MCF 10A (cell line): ENCODE results near the gene YTHDF1. TPM values are rescaled to one million over a fixed set of nuclear protein-coding genes. Genes with fewer than 3 reads are reported as not detected.

Experiments
- BruUV-seq: library from RNA; stranded (reverse); fragments of 400-500 nt; replicated peaks from 2 replicates; lab custom pipeline; 2021; lab: Mats Ljungman, UMichigan
- CTCF ChIA-PET: fragments of 300-600 bp; sonication (Branson Sonifier 250); formaldehyde crosslinking; extraction: SDS; loops from one replicate; lab custom pipeline; 2021; ENCODE audit warnings: antibody characterized with exemption, inconsistent platforms; lab: Yijun Ruan, JAX
- POLR2A ChIA-PET: fragments of 300-600, 350-650 bp; sonication (Branson Sonifier 250); formaldehyde crosslinking; extraction: SDS; loops from one replicate; lab custom pipeline; 2020; ENCODE audit warnings: antibody characterized with exemption, inconsistent platforms; lab: Yijun Ruan, JAX
- DNase-seq: peaks from one replicate; pipeline ENCODE4 v3.0.0-alpha.2; 2018; ENCODE audit not compliant: unreplicated experiment
- H3K27ac Mint-ChIP-seq: one replicate; pipeline ENCODE4 v1.8.0; 2022; ENCODE audit warnings: mild to moderate bottlenecking, low read depth, mixed read lengths; ENCODE audit not compliant: unreplicated experiment
- H3K27me3 Mint-ChIP-seq: one replicate; pipeline ENCODE4 v1.8.0; 2022; ENCODE audit warnings: mixed read lengths; ENCODE audit not compliant: insufficient read depth, unreplicated experiment
- H3K36me3 Mint-ChIP-seq: one replicate; pipeline ENCODE4 v1.8.0; 2022; ENCODE audit warnings: mild to moderate bottlenecking, moderate library complexity, mixed read lengths; ENCODE audit not compliant: insufficient read depth, unreplicated experiment
- H3K4me1 Mint-ChIP-seq: one replicate; pipeline ENCODE4 v1.8.0; 2022; ENCODE audit warnings: mixed read lengths; ENCODE audit not compliant: insufficient read depth, unreplicated experiment
- H3K4me3 Mint-ChIP-seq: one replicate; pipeline ENCODE4 v1.8.0; 2022; ENCODE audit warnings: mild to moderate bottlenecking, moderate library complexity, mixed read lengths; ENCODE audit not compliant: unreplicated experiment
- H3K9me3 Mint-ChIP-seq: one replicate; pipeline ENCODE4 v1.8.0; 2022; ENCODE audit warnings: mixed read lengths; ENCODE audit not compliant: unreplicated experiment
- CTCF ChIP-seq: fragments of 200-600 bp; IDR thresholded peaks from one replicate; pipeline ENCODE4 v1.8.0; 2022; ENCODE audit warnings: antibody characterized with exemption, mild to moderate bottlenecking; ENCODE audit not compliant: unreplicated experiment
- intact Hi-C: fragments of 100-400 bp; cut with micrococcal nuclease; formaldehyde crosslinking; loops from 2 replicates; pipeline ENCODE4 v1.14.1; 2022
- microRNA-seq: library from miRNA; unstranded; fragments of <30 nt; microRNA quantifications from one replicate; pipeline ENCODE4 v1.2.0, GENCODE V29; 2022
- total RNA-seq: library from RNA; stranded (reverse); gene quantifications from 2 replicates; pipeline ENCODE4 v1.2.3, GENCODE V29; 2022

YTHDF1 gene
- total RNA-seq, 1 experiment from 2014 or later = 49.5 TPM

- H3K27me3 Mint-ChIP-seq = peaks cover 69% of the 10 kb centered on the region
- no peak overlapping the region for H3K27ac Mint-ChIP-seq
- ChIA-PET CTCF (interaction anchor here (1.2 kb wide), 1 partner anchor 36 kb away, joined by 3 read pairs; no protein-coding TSS in a partner anchor), POLR2A (no interaction called here)
- no peak for DNase-seq
- H3K4me1 Mint-ChIP-seq = no peaks in the 10 kb centered on the region
- no TSS peak for BruUV-seq
- H3K36me3 Mint-ChIP-seq = no peaks in the 10 kb centered on the region
- no peak overlapping the region for H3K4me3 Mint-ChIP-seq
- intact Hi-C loops = no loop called here
- TF ChIP-seq CTCF = no peak
- peaks cover 26% of the 10 kb centered on the region for H3K9me3 Mint-ChIP-seq
These were observed 68.4 kb downstream of the YTHDF1 start for GRCh38 chr20:63147532-63147931.

Small RNA genes within 50 kb of the gene (microRNA-seq; reads per million reads assigned to microRNA genes)
- not detected for gene MIR124-3
- gene MIR3196 = not detected

Other genes starting within 250 kb of the YTHDF1 start
- gene BHLHE23, start 209.2 kb downstream of the YTHDF1 start, total RNA-seq = not detected in 2 replicates
- not detected in 2 replicates for gene BIRC7, start 19.8 kb upstream of the YTHDF1 start, total RNA-seq
- gene NKAIN4, start 38.3 kb upstream of the YTHDF1 start, total RNA-seq = not detected in 2 replicates
- gene ARFGAP1, start 56.7 kb upstream of the YTHDF1 start, total RNA-seq = 93.6 and 97.2 TPM in 2 replicates
- gene COL20A1, start 77.1 kb upstream of the YTHDF1 start, total RNA-seq = 0.07 and 0.14 TPM in 2 replicates
- not detected in 2 replicates for gene CHRNA4, start 145.2 kb upstream of the YTHDF1 start, total RNA-seq